Measurements from ENCODE around the gene MSH3.

Gene MSH3

DNA sequence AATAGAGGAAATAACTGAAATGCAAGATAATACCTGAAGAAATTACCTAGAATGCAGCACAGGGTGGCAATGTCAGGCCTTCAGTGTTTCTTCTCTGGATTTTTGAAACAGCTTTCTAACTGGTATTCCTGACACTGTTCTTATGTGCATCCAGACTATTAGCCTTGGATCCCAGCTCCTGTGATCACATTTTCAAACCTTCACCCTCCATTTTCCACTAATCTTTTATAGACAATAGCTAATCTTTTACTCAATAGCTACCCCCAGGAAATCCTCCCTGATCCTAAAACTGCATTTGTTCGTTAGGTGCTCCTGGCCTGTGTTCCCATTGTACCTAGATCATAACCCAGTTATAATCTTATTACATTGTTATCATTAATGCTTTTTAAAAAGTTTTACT is 101.8 kb downstream of the MSH3 start:
- TF ChIP-seq, protein P1, sequence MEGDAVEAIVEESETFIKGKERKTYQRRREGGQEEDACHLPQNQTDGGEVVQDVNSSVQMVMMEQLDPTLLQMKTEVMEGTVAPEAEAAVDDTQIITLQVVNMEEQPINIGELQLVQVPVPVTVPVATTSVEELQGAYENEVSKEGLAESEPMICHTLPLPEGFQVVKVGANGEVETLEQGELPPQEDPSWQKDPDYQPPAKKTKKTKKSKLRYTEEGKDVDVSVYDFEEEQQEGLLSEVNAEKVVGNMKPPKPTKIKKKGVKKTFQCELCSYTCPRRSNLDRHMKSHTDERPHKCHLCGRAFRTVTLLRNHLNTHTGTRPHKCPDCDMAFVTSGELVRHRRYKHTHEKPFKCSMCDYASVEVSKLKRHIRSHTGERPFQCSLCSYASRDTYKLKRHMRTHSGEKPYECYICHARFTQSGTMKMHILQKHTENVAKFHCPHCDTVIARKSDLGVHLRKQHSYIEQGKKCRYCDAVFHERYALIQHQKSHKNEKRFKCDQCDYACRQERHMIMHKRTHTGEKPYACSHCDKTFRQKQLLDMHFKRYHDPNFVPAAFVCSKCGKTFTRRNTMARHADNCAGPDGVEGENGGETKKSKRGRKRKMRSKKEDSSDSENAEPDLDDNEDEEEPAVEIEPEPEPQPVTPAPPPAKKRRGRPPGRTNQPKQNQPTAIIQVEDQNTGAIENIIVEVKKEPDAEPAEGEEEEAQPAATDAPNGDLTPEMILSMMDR (conservative IDR thresholded peaks at IDR 0.05; ENCODE audit: low read depth, low read length), result no peak
- DNase-seq (ENCODE audit: low read depth), result no peak
- H3K4me3 ChIP-seq (ENCODE audit: low read depth, low read length), result no peak overlapping the region

DNA sequence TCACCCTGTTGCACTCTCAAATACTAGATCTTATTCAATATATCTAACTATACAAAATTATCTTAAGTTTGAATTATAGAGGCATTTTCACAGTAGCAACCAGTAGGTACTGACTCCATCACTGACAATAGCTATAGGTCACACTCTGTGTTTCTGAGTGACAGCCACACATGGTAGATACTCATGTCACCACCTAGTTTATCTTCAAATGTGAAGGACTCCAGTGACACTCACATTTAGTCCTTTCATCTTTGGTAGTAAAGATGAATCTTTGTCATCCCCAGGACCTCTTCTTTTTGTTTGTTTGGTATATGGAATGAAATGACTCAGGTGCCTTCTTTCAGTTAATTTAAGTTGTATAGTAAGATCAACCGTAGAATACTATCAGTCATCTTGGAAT is 102.8 kb downstream of the MSH3 start:
- TF ChIP-seq, protein P1 (conservative IDR thresholded peaks at IDR 0.05; ENCODE audit: low read depth, low read length), result no peak
- DNase-seq (ENCODE audit: low read depth), result no peak
- H3K4me3 ChIP-seq (ENCODE audit: low read depth, low read length), result no peak overlapping the region

DNA sequence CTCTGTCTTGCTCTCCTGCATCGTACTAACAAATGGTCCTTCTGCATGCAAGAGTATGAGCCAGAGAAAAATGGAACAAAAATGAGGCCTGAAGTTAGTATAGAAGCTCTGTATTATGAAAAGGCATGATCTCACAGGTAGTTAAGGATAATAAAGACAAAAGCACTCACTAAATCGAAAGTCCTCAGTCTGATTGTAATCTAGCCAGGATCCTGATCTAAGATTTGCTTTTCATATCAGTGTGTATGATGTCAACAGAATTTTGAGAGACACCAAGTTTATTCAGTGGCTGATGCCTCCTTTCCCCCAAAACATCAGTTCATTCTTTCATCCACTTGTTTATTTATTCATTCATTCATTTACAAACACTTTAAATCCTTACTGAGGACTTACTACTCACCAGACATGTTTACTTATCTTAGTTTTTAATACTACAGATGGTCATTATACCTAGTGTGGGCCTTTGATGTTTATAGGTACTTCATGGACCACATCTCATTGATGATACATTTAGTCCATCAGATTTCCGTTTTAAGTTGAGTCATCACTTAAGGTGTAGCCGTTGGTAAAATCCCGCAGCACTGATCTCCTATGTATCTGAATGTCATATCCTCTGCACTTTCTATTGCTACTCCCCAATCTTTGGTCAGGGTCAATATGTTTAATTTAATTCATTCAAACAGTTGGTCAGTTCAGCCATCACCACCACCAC is 105.6 kb downstream of the MSH3 start:
- H3K4me3 ChIP-seq (ENCODE audit: low read depth, low read length), result no peak overlapping the region
- TF ChIP-seq, protein P1 (conservative IDR thresholded peaks at IDR 0.05; ENCODE audit: low read depth, low read length), result no peak
- DNase-seq (ENCODE audit: low read depth), result no peak

DNA sequence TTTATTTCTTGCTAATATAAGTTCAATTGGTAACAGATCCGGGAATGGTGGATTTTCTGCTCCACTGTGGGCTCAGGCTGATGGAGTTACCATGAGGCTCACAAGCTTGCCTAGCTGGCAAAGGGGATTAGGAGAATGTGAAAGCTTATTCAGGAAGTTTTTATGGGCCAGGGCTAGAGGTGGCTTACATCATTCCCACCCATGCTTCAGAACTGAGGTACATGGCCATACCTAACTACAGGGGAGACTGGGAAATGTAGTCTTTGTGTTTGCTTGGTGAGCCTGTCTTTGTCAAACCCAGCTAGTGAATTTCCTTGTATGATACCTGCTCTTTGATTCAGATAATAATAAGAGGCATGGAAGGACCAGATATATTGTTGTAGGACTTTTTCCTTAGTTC is 106.2 kb downstream of the MSH3 start:
- no peak for DNase-seq (ENCODE audit: low read depth)
- TF ChIP-seq, protein P1 (conservative IDR thresholded peaks at IDR 0.05; ENCODE audit: low read depth, low read length), result no peak
- no peak overlapping the region for H3K4me3 ChIP-seq (ENCODE audit: low read depth, low read length)

DNA sequence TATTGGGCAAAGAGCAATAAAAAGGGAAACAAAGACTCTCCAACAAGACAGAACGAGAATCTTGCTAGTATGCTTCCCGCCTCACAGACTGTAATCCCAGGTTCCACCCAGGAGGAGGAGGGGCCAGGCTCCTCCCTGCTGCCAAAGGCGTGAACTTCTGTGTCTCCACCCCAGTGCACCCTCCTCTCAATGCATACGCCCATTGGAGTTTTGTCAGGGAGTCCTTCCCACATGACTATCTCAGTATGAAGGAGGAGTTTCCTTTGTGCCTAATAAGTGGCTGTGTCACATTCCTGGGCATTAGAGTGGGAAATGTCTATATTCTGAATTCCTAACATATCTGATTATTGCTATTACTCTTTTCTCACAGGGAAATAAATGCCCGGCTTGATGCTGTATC is 106.7 kb downstream of the MSH3 start:
- TF ChIP-seq, protein P1 (conservative IDR thresholded peaks at IDR 0.05; ENCODE audit: low read depth, low read length), result no peak
- no peak for DNase-seq (ENCODE audit: low read depth)
- H3K4me3 ChIP-seq (ENCODE audit: low read depth, low read length), result no peak overlapping the region

DNA sequence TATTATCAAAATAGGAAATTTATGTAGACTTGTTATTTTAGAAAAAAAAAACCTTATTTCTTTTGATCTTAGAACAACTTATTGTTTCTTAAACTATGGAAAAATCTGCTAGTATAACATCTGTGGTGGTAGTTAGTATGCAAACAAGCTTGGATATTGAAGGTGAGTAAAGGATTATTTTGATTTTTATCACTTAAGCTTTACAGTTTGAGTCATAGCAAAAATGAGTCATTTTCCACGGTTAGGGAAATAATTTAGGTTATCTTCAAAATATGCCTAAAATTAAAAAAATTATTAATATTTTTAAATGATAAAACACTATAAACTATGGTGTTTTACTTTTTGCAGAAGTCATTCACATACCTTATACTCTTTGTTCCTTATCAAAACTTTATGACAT is 107.5 kb downstream of the MSH3 start:
- TF ChIP-seq, protein P1 (conservative IDR thresholded peaks at IDR 0.05; ENCODE audit: low read depth, low read length), result no peak
- no peak overlapping the region for H3K4me3 ChIP-seq (ENCODE audit: low read depth, low read length)
- no peak for DNase-seq (ENCODE audit: low read depth)

DNA sequence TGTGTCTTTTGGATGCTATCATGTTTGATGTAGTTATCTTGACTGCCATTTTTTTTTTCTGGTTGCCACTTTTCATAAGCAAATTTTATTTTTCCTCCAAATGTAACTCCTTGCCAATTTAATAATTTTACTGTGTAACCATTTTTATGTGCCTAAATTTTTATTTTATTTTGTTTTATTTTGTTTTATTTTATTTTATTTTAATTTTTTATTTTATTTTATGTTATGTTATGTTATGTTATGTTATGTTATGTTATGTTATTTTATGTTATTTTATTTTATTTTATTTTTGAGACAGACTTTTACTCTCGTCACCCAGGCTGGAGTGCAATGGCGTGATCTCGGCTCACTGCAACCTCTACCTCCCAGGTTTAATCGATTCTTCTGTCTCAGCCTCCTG is 108.1 kb downstream of the MSH3 start:
- TF ChIP-seq, protein P1 (conservative IDR thresholded peaks at IDR 0.05; ENCODE audit: low read depth, low read length), result no peak
- DNase-seq (ENCODE audit: low read depth), result no peak
- no peak overlapping the region for H3K4me3 ChIP-seq (ENCODE audit: low read depth, low read length)

Measured in choroid plexus epithelial cell (primary cell).